ENCODE measurements around the gene ZNF679.
"Not testable (repeated sequence)": the region's sequence is repeated elsewhere in the genome, so short reads cannot be mapped to it uniquely, and the experiment has no call there.

The ZNF679 gene

DNA sequence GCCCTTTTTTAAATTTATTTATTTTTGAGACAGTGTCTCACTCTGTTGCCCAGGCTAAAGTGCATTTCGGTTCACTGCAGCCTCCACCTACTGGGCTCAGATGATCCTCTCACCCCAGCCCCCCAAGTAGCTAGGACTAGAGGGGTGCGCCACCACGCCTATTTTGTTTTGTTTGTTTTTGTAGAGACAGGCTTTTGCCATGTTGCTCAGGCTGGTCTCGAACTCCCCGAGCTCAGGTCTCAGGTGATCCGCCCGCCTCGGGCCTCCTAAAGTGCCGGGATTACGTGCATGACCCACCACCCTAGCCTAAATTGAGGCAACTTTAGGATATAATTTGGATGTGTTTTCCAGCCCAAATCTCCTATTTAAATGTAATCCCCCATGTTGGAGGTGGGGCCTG, 86.3 kb downstream of the ZNF679 start:
- DNase-seq (ENCODE audit: insufficient read length): no peak
- no peak for FAIRE-seq
- TF ChIP-seq POLR2A (IDR thresholded peaks at IDR 0.05; ENCODE audit: low read depth, low read length) (no peak), POLR2AphosphoS5 (IDR thresholded peaks at IDR 0.05; ENCODE audit: low read depth, low read length) (no peak), TAF1 (IDR thresholded peaks at IDR 0.05; ENCODE audit: borderline replicate concordance, low read depth, low read length) (no peak)

DNA sequence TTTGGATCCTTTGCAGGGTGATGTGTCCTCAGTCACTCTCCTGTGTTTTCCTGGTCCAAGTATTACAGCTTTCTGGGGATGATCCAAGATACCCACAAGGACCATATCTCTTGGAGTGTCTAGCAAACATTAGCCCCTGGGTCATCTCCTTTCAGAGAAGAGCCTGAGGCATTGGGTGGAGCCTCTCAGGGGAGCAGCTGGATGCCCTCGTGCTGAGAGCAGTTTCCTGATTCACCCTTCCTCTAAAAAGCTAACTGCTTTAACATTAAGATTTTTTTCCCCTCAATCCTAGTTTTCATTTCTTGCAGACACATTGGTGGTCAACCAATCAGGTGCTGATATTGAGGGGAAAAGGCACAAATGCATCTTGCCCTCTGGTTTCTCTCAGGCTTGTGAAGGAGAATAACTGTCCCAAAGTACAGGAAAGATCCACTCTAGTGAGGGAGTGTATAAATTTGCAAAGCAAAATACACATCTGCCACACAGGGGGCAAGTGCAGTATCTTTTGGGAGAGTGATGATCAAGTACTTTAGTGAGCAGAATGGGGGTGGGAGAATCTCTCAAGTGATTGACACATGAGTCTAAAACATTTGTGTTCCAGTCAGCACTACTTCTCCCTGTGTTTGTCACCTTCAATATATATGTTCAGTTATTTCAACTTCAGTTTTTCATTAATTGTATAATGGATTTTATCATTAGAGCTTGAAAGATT, 87.9 kb downstream of the ZNF679 start:
- FAIRE-seq; DNase-seq (ENCODE audit: insufficient read length): not testable (repeated sequence)
